BLaER1 treated with 17β-estradiol and CSF1 and Interleukin-3, amounts not matched to agents 10 nM and 100 nM (cell line): Measurements from ENCODE around the gene PRKCE.

Source experiments
- H3K27ac ChIP-seq, 11 experiments: shearing (Covaris generic); formaldehyde crosslinking; 2 replicates each; pipeline ENCODE4 v1.8.1; 2022
- H3K27me3 ChIP-seq, 11 experiments: shearing (Covaris generic); formaldehyde crosslinking; 2 replicates each; pipeline ENCODE4 v1.8.1; 2022
- H3K36me3 ChIP-seq, 11 experiments: shearing (Covaris generic); formaldehyde crosslinking; 2 replicates each; pipeline ENCODE4 v1.8.1; 2022
- H3K4me1 ChIP-seq, 10 experiments: shearing (Covaris generic); formaldehyde crosslinking; 2 replicates each; pipeline ENCODE4 v1.8.1; 2022
- H3K4me2 ChIP-seq, 11 experiments: shearing (Covaris generic); formaldehyde crosslinking; 2 replicates each; pipeline ENCODE4 v1.8.1; 2022
- H3K4me3 ChIP-seq, 10 experiments: shearing (Covaris generic); formaldehyde crosslinking; 2 replicates each; pipeline ENCODE4 v1.8.1; 2022
- H3K9ac ChIP-seq, 11 experiments: shearing (Covaris generic); formaldehyde crosslinking; 2 replicates each; pipeline ENCODE4 v1.8.1; 2022
- H3K9me3 ChIP-seq, 11 experiments: shearing (Covaris generic); formaldehyde crosslinking; replicated peaks in 1 of 11; 2 replicates each; pipeline ENCODE4 v1.8.1; 2022
- H4K20me1 ChIP-seq, 11 experiments: shearing (Covaris generic); formaldehyde crosslinking; 2 replicates each; pipeline ENCODE4 v1.8.1; 2022
- Cebpa-rat ChIP-seq, 11 experiments: shearing (Covaris generic); IDR thresholded peaks; 2 replicates each; pipeline ENCODE4 v1.8.1; 2022

The PRKCE gene

GRCh38 chr2:45890819-45891218 is 239.3 kb downstream of the PRKCE start:
- Histone ChIP-seq H3K4me2 (peak overlapping the region; percentile 69 to 94 (median 81)), H4K20me1 (peaks cover 0 to 98% (median 76%) of the 10 kb centered on the region in 11 experiments; a peak in 15 of 22 replicates), H3K27me3 (no peaks in the 10 kb centered on the region), H3K36me3 (peaks cover 0 to 28% (median 9%) of the 10 kb centered on the region in 11 experiments; a peak in 7 of 22 replicates), H3K9ac (peak overlapping the region in 5 of 11 experiments; percentile 24 to 60 (median 43); a peak in 7 of 22 replicates), H3K4me3 (no peak overlapping the region), H3K4me1 (peaks cover 70 to 99% (median 87%) of the 10 kb centered on the region in 10 experiments), H3K27ac (peak overlapping the region in 10 of 11 experiments; percentile 4 to 77 (median 53); a peak in 17 of 22 replicates), H3K9me3 (no peaks in the 10 kb centered on the region)
- TF ChIP-seq Cebpa-rat (IDR thresholded peaks at IDR 0.05) = no peak

DNA sequence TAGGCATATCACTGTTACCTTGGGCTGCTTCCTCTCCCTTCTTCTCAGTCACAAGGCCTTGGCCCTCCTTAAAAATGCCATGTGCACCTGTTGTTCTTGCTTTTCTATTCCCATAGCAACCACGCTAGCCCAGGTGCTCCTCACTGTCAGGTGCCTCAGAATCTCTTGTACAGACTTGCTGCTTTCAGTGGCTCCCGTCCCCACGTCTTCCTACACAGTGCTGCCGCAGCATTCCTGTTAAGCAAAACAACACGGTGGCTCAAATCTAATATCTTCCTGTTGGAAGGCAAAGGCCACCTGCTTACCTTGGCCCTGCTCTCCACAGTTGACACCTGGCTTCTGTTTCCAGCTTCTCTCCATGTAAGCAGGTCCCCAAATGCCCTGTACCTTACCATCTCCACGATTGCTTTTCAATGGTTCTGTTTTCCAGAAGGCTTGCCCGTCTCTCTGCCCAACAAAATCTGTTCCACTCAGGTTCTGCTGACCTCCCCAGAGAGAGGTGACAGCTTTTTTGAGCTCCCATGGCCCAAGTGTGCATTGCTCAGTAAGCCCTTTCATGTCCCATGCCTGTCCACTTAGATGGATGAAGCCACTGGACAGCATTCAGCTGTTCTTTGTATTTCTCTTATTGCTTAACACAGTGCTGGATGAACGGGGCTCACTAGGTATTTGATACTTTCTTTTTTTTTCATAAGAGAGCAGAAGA is 240.4 kb downstream of the PRKCE start:
- peak overlapping the region; percentile 69 to 94 (median 81) for H3K4me2 ChIP-seq
- H3K9ac ChIP-seq = no peak overlapping the region
- H4K20me1 ChIP-seq = peaks cover 0 to 98% (median 76%) of the 10 kb centered on the region in 11 experiments; a peak in 15 of 22 replicates
- no peak overlapping the region for H3K4me3 ChIP-seq
- H3K27ac ChIP-seq = peak overlapping the region in 6 of 11 experiments; percentile 8 to 77 (median 60); a peak in 6 of 22 replicates
- H3K4me1 ChIP-seq = peaks cover 71 to 97% (median 84%) of the 10 kb centered on the region in 10 experiments
- no peaks in the 10 kb centered on the region for H3K9me3 ChIP-seq
- TF ChIP-seq Cebpa-rat (IDR thresholded peaks at IDR 0.05) = no peak
- no peaks in the 10 kb centered on the region for H3K27me3 ChIP-seq
- H3K36me3 ChIP-seq = peaks cover 0 to 30% (median 11%) of the 10 kb centered on the region in 11 experiments; a peak in 7 of 22 replicates

DNA sequence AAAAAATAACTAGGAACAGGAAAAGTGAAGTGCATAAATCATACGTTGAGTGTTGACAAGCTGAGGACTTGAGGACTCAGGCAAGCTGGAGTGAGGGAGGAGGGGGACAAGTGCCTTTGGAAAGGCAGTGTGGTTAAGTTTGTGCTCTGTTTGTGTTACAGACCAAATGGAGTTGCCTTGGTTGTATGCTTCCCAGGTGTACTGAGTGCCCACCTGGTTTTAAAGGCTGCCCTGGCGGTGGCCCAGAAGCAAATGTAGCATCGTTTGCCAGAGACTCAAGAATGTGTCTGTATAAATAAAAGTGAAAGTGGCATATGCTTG is 240.9 kb downstream of the PRKCE start:
- H3K9ac ChIP-seq = no peak overlapping the region
- no peak for TF ChIP-seq Cebpa-rat (IDR thresholded peaks at IDR 0.05)
- no peaks in the 10 kb centered on the region for H3K27me3 ChIP-seq
- peaks cover 0 to 98% (median 73%) of the 10 kb centered on the region in 11 experiments; a peak in 15 of 22 replicates for H4K20me1 ChIP-seq
- peaks cover 0 to 29% (median 11%) of the 10 kb centered on the region in 11 experiments; a peak in 8 of 22 replicates for H3K36me3 ChIP-seq
- no peaks in the 10 kb centered on the region for H3K9me3 ChIP-seq
- H3K27ac ChIP-seq = 0 out of 22 replicates have a peak overlapping the region, but pooled peaks of 2 of the 11 experiments have one; percentile 8 to 9
- H3K4me2 ChIP-seq = peak overlapping the region; percentile 69 to 94 (median 81)
- no peak overlapping the region for H3K4me3 ChIP-seq
- peaks cover 69 to 93% (median 79%) of the 10 kb centered on the region in 10 experiments for H3K4me1 ChIP-seq

DNA sequence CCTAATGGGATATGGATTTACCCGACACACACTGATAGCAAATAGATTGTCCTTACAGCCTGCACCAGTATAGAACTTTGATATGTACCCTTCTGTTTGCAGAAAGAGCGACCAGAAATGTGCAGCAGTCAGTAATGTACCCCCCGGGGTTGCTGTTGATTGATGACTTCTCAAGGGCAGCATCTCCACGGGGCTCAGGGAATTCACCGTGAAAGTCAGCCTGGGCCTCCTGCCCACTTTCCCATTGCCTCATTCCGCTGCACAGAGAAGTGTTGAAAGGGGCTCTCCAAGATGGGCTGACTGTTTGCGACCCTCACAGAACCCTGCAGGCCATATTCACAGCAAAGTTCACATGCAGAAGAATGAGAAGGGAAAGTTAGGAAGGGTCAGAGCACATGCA is 241.3 kb downstream of the PRKCE start:
- Histone ChIP-seq H3K36me3 (peaks cover 0 to 33% (median 12%) of the 10 kb centered on the region in 11 experiments; a peak in 8 of 22 replicates), H3K9ac (no peak overlapping the region), H3K4me3 (no peak overlapping the region), H4K20me1 (peaks cover 0 to 98% (median 70%) of the 10 kb centered on the region in 11 experiments; a peak in 15 of 22 replicates), H3K27ac (0 out of 22 replicates have a peak overlapping the region, but pooled peaks of 1 of the 11 experiments have one; percentile 9), H3K4me1 (peaks cover 65 to 92% (median 77%) of the 10 kb centered on the region in 10 experiments), H3K9me3 (no peaks in the 10 kb centered on the region), H3K4me2 (peak overlapping the region; percentile 69 to 94 (median 81)), H3K27me3 (no peaks in the 10 kb centered on the region)
- no peak for TF ChIP-seq Cebpa-rat (IDR thresholded peaks at IDR 0.05)

DNA sequence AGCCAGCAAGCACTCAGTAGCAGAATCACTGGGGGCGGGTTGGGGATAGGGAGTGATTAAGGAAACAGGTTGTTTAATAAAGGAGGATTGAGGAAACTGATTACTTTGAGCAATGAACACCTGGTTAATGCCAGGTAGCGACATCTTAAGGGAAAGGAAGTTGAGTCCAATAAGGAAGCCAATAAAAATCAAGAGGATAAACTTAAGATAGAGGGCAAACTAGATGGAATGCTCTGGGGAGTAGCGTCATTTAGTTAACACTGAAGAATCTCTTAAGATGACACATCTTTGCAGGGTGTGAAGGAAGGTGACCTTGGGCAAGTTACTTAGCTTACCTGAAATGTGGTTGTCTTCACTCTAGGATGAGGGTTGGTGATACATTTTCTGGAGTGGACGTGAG is 242.7 kb downstream of the PRKCE start:
- Histone ChIP-seq H3K9ac (no peak overlapping the region), H3K36me3 (peaks cover 0 to 47% (median 19%) of the 10 kb centered on the region in 11 experiments; a peak in 10 of 22 replicates), H3K27me3 (no peaks in the 10 kb centered on the region), H3K4me2 (peak overlapping the region in 1 of 11 experiments; percentile 2; a peak in 1 of 22 replicates), H3K4me3 (no peak overlapping the region), H3K4me1 (peaks cover 51 to 86% (median 64%) of the 10 kb centered on the region in 10 experiments), H4K20me1 (peaks cover 0 to 98% (median 68%) of the 10 kb centered on the region in 11 experiments; a peak in 14 of 22 replicates), H3K27ac (no peak overlapping the region), H3K9me3 (no peaks in the 10 kb centered on the region)
- TF ChIP-seq Cebpa-rat (IDR thresholded peaks at IDR 0.05) = no peak

DNA sequence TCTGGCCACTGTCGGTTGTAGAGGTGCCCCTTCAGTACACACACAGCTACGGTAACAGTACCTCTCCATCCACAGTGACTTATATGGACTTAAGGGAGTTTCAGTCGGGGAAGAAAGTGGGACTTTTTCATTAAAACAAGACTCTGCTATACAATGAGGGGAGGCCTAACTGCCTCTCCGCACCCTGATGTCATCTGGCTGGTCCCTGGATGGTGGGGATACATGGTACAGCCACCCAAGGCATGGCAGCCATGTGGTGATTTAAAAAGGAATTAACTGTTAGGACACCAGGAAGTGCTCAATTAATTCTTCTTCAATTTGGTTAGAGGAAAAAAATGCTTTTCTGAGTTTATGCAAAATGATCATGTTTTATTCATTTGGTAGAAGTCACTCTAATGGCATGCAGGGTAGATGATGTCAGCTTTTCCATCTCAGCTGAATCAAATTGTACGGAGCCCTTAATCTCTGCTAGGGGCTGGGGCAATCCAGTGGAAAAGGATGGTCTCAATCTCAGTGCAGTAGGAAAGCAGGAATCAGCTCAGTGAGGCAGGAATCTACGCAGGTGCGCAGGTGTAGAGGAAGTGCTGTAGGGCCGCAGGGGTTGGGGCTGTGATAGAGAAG is 243.9 kb downstream of the PRKCE start:
- TF ChIP-seq Cebpa-rat (IDR thresholded peaks at IDR 0.05) = no peak
- Histone ChIP-seq H3K4me1 (peaks cover 39 to 74% (median 53%) of the 10 kb centered on the region in 10 experiments), H3K27ac (no peak overlapping the region), H3K9ac (no peak overlapping the region), H3K4me3 (no peak overlapping the region), H4K20me1 (peaks cover 0 to 100% (median 68%) of the 10 kb centered on the region in 11 experiments; a peak in 14 of 22 replicates), H3K36me3 (peaks cover 0 to 59% (median 28%) of the 10 kb centered on the region in 11 experiments; a peak in 13 of 22 replicates), H3K4me2 (peak overlapping the region in 7 of 11 experiments; percentile 8 to 70 (median 37); a peak in 8 of 22 replicates), H3K9me3 (no peaks in the 10 kb centered on the region), H3K27me3 (no peaks in the 10 kb centered on the region)

GRCh38 chr2:45896311-45896710 is 244.8 kb downstream of the PRKCE start:
- Histone ChIP-seq H3K36me3 (peaks cover 0 to 68% (median 29%) of the 10 kb centered on the region in 11 experiments; a peak in 13 of 22 replicates), H3K9ac (no peak overlapping the region), H3K4me3 (no peak overlapping the region), H3K27ac (no peak overlapping the region), H3K9me3 (no peaks in the 10 kb centered on the region), H3K4me2 (peak overlapping the region in 6 of 11 experiments; percentile 8 to 70 (median 40); a peak in 11 of 22 replicates), H4K20me1 (peaks cover 0 to 100% (median 67%) of the 10 kb centered on the region in 11 experiments; a peak in 14 of 22 replicates), H3K27me3 (no peaks in the 10 kb centered on the region), H3K4me1 (peaks cover 30 to 70% (median 43%) of the 10 kb centered on the region in 10 experiments)
- TF ChIP-seq Cebpa-rat (IDR thresholded peaks at IDR 0.05) = no peak

GRCh38 chr2:45897842-45898241 is 246.4 kb downstream of the PRKCE start:
- no peak for TF ChIP-seq Cebpa-rat (IDR thresholded peaks at IDR 0.05)
- Histone ChIP-seq H3K4me2 (no peak overlapping the region), H3K27ac (no peak overlapping the region), H3K27me3 (no peaks in the 10 kb centered on the region), H4K20me1 (peaks cover 0 to 100% (median 65%) of the 10 kb centered on the region in 11 experiments; a peak in 13 of 22 replicates), H3K4me1 (peaks cover 24 to 70% (median 41%) of the 10 kb centered on the region in 10 experiments), H3K36me3 (peaks cover 0 to 66% (median 33%) of the 10 kb centered on the region in 11 experiments; a peak in 14 of 22 replicates), H3K9me3 (no peaks in the 10 kb centered on the region), H3K9ac (no peak overlapping the region), H3K4me3 (no peak overlapping the region)
